HepG2 (cell line): ENCODE results near the gene ENO3. TPM values are rescaled to one million over a fixed set of nuclear protein-coding genes. Genes with fewer than 3 reads are reported as not detected.

Source experiments
- ESRRA ChIP-seq: sonication (generic); formaldehyde crosslinking; IDR thresholded peaks from 2 replicates; pipeline ENCODE4 v1.5.1; 2020; ENCODE audit warnings: mild to moderate bottlenecking, low read depth, missing genetic modification reagents
- ETS1 ChIP-seq: sonication (generic); formaldehyde crosslinking; IDR thresholded peaks from 2 replicates; pipeline ENCODE4 v1.4.0; 2020; ENCODE audit warnings: missing genetic modification reagents
- FLYWCH1 ChIP-seq: sonication (generic); formaldehyde crosslinking; IDR thresholded peaks from 2 replicates; pipeline ENCODE4 v1.8.1; 2023; ENCODE audit warnings: mild to moderate bottlenecking, missing genetic modification reagents
- KDM2A ChIP-seq: sonication (generic); formaldehyde crosslinking; IDR thresholded peaks from 2 replicates; pipeline ENCODE4 v1.4.0; 2020; ENCODE audit warnings: low read depth, missing genetic modification reagents, borderline replicate concordance
- KDM3A ChIP-seq: IDR thresholded peaks from 2 replicates; pipeline ENCODE4 v1.6.1; 2018; ENCODE audit warnings: low read depth, missing compliant biosample characterization
- NFAT5 ChIP-seq: sonication (generic); formaldehyde crosslinking; IDR thresholded peaks from 2 replicates; pipeline ENCODE4 v1.4.0; 2020; ENCODE audit warnings: missing genetic modification reagents
- NONO ChIP-seq, 2 experiments: fragments of 450-650 bp in 1 of 2; sonication (generic) in 1 of 2; formaldehyde crosslinking in 1 of 2; IDR thresholded peaks in 1 of 2; conservative IDR thresholded peaks in 1 of 2; 2 replicates each; pipeline versions ENCODE4 v1.6.1 to v1.8.0; 2017 to 2022; ENCODE audit warnings: mild to moderate bottlenecking in 1 of 2, missing genetic modification reagents in 1 of 2, moderate library complexity in 1 of 2
- NR2F1 ChIP-seq, 2 experiments: fragments of 450-650 bp in 1 of 2; formaldehyde crosslinking in 1 of 2; IDR thresholded peaks; 2 replicates each; pipeline versions ENCODE4 v1.5.0 to v1.6.1; 2016 to 2020; ENCODE audit warnings: mild to moderate bottlenecking in 1 of 2, missing compliant biosample characterization in 1 of 2, missing genetic modification reagents in 1 of 2, moderate library complexity in 1 of 2
- POGZ ChIP-seq: sonication (generic); formaldehyde crosslinking; IDR thresholded peaks from 2 replicates; pipeline ENCODE4 v1.4.0; 2020; ENCODE audit warnings: mild to moderate bottlenecking, missing genetic modification reagents
- RAD21 ChIP-seq: fragments of 450-650 bp; formaldehyde crosslinking; IDR thresholded peaks from 2 replicates; pipeline ENCODE4 v1.5.0; 2020; ENCODE audit warnings: mild to moderate bottlenecking
- SKI ChIP-seq: fragments of 450-650 bp; IDR thresholded peaks from one replicate; pipeline ENCODE4 v1.6.1; 2018; ENCODE audit warnings: mild to moderate bottlenecking; ENCODE audit not compliant: partially characterized antibody
- TAF15 ChIP-seq: fragments of 200-400 bp; formaldehyde crosslinking; IDR thresholded peaks from one replicate; pipeline ENCODE4 v1.6.1; 2018; ENCODE audit warnings: mild to moderate bottlenecking, low read depth, low read length; ENCODE audit not compliant: poor library complexity, severe bottlenecking
- ZNF10 ChIP-seq: sonication (generic); formaldehyde crosslinking; IDR thresholded peaks from 2 replicates; pipeline ENCODE4 v1.4.0; 2020; ENCODE audit warnings: mild to moderate bottlenecking, low read depth, missing genetic modification reagents, borderline replicate concordance
- ZNF160 ChIP-seq: sonication (generic); formaldehyde crosslinking; IDR thresholded peaks from 2 replicates; pipeline ENCODE4 v1.8.0; 2022; ENCODE audit warnings: mild to moderate bottlenecking, inconsistent platforms, missing genetic modification reagents
- ZNF230 ChIP-seq: sonication (generic); formaldehyde crosslinking; IDR thresholded peaks from 2 replicates; pipeline ENCODE4 v1.4.0; 2020; ENCODE audit warnings: mild to moderate bottlenecking, missing genetic modification reagents
- ZNF607 ChIP-seq: sonication (generic); formaldehyde crosslinking; IDR thresholded peaks from 2 replicates; pipeline ENCODE4 v1.5.1; 2020; ENCODE audit warnings: missing genetic modification reagents, mild to moderate bottlenecking, borderline replicate concordance
- polyA plus RNA-seq, 8 experiments: library from polyadenylated mRNA; depleted of rRNA in 3 of 8; stranded (reverse) in 7 of 8; unstranded in 1 of 8; fragments of >200 nt; fragmentation: Illumina TruSeq in 4 of 8; extraction: Trizol in 4 of 8; gene quantifications; 2 replicates each; pipeline versions ENCODE4 v1.2.1 to v1.2.3, GENCODE V29; 2011 to 2016; ENCODE audit warnings: low read depth in 4 of 8, missing spikeins in 1 of 8, mixed read lengths in 1 of 8; ENCODE audit not compliant: insufficient read depth in 1 of 8
- total RNA-seq, 5 experiments: library from RNA; depleted of rRNA; stranded (reverse); fragments of >200 nt; fragmentation: Illumina TruSeq; extraction: Trizol; gene quantifications; 2 replicates each; pipeline ENCODE4 v1.2.3, GENCODE V29; 2016; ENCODE audit warnings: low read depth in 1 of 5
- TF ChIP-seq, protein P1 (sequence below): sonication (generic); formaldehyde crosslinking; conservative IDR thresholded peaks from 2 replicates; pipeline ENCODE4 v1.8.0; 2022; ENCODE audit warnings: mild to moderate bottlenecking, moderate library complexity, missing genetic modification reagents
- TF ChIP-seq, protein P2 (sequence below): sonication (generic); formaldehyde crosslinking; IDR thresholded peaks from 2 replicates; pipeline ENCODE4 v1.8.0; 2022; ENCODE audit warnings: mild to moderate bottlenecking, missing genetic modification reagents; ENCODE audit not compliant: insufficient replicate concordance

ENO3 gene
- total and polyA plus RNA-seq, 2 of the 13 experiments (the other 11 are each of a cell fraction or from before 2014, with no cell fraction given), result 59.8 to 69.8 TPM

DNA sequence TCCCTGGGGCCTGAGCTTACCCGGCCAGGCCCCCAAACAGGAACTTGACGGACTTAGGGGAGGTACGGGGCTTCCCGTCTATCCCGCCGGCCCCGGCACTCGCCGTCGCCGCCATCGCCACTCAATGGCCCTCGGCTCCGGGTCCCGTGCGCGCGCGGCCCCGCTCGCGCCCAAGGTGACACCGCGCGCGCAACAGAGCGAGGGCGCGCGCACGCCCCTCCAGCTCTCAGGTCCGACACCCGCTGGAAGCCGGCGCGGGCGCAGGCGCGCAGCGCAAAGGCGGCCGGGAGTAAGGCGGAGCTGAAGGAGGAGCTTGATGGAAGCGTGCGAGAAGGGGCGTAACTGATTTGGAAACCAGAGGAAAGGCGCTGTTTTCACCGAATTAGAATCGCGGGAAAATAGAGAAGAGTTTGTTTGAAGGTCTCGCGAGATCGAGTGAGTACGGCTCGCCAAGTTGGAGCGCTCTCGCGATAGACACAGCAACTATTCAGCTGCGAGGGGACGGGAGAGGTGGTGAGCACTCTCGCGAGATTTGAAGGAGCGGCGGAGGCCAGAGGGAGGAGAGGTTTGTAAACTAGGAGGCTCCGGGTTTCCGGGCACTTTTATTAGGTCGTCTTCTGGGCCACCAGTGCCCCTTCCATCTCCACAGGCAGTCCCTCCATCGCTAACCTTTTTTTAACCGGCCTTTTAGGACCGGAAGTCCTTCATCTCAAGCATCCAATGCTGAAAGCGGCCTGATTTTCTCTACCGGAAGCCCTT lies 10.9 kb upstream of the ENO3 start, which contains the start of the genes RNF167 and SLC25A11 (continued):
- TF ChIP-seq ETS1 (CRISPR knock-in tag), result no peak
- no peak for TF ChIP-seq NR2F1 (CRISPR knock-in tag; IDR thresholded peaks at IDR 0.05)
- no peak for TF ChIP-seq ZNF10 (CRISPR knock-in tag)
- 0 out of 2 replicates have a peak, but pooled peaks have one; percentile 18 for TF ChIP-seq ZNF607 (CRISPR knock-in tag)
- 0 out of 2 replicates have a peak, but pooled peaks have one; percentile 27 for TF ChIP-seq KDM2A (CRISPR knock-in tag)
- peak; percentile 53 for TF ChIP-seq TAF15
- no peak for TF ChIP-seq NFAT5 (CRISPR knock-in tag)
- TF ChIP-seq, protein P1, sequence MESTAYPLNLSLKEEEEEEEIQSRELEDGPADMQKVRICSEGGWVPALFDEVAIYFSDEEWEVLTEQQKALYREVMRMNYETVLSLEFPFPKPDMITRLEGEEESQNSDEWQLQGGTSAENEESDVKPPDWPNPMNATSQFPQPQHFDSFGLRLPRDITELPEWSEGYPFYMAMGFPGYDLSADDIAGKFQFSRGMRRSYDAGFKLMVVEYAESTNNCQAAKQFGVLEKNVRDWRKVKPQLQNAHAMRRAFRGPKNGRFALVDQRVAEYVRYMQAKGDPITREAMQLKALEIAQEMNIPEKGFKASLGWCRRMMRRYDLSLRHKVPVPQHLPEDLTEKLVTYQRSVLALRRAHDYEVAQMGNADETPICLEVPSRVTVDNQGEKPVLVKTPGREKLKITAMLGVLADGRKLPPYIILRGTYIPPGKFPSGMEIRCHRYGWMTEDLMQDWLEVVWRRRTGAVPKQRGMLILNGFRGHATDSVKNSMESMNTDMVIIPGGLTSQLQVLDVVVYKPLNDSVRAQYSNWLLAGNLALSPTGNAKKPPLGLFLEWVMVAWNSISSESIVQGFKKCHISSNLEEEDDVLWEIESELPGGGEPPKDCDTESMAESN (CRISPR knock-in tag), result no peak
- TF ChIP-seq, protein P2, sequence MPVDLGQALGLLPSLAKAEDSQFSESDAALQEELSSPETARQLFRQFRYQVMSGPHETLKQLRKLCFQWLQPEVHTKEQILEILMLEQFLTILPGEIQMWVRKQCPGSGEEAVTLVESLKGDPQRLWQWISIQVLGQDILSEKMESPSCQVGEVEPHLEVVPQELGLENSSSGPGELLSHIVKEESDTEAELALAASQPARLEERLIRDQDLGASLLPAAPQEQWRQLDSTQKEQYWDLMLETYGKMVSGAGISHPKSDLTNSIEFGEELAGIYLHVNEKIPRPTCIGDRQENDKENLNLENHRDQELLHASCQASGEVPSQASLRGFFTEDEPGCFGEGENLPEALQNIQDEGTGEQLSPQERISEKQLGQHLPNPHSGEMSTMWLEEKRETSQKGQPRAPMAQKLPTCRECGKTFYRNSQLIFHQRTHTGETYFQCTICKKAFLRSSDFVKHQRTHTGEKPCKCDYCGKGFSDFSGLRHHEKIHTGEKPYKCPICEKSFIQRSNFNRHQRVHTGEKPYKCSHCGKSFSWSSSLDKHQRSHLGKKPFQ (CRISPR knock-in tag), result no peak
- no peak for TF ChIP-seq FLYWCH1 (CRISPR knock-in tag)
- TF ChIP-seq KDM3A (CRISPR knock-in tag), result no peak
- TF ChIP-seq ZNF160 (CRISPR knock-in tag), result peak; percentile 65
- TF ChIP-seq ZNF230 (CRISPR knock-in tag), result no peak
- peak; percentile 87 for TF ChIP-seq ESRRA (CRISPR knock-in tag)
- TF ChIP-seq POGZ, result 0 out of 2 replicates have a peak, but pooled peaks have one; percentile 25
- TF ChIP-seq NONO (IDR thresholded peaks at IDR 0.05), result no peak
- TF ChIP-seq NONO (CRISPR knock-in tag; conservative IDR thresholded peaks at IDR 0.05), result peak; percentile 86
- TF ChIP-seq RAD21 (CRISPR knock-in tag), result peak; percentile 57
- TF ChIP-seq SKI, result peak; percentile 16
